GM21529 (cell line): Measurements from ENCODE around the gene TNFAIP6.
A peak's percentile ranks its signal among the peaks of the same experiment; 100 is the strongest.

Experiments
- ATAC-seq: cut with Tn5 transposase; IDR thresholded peaks from one replicate; pipeline ENCODE4 v1.9.1; 2021; ENCODE audit not compliant: unreplicated experiment

TNFAIP6 gene

DNA sequence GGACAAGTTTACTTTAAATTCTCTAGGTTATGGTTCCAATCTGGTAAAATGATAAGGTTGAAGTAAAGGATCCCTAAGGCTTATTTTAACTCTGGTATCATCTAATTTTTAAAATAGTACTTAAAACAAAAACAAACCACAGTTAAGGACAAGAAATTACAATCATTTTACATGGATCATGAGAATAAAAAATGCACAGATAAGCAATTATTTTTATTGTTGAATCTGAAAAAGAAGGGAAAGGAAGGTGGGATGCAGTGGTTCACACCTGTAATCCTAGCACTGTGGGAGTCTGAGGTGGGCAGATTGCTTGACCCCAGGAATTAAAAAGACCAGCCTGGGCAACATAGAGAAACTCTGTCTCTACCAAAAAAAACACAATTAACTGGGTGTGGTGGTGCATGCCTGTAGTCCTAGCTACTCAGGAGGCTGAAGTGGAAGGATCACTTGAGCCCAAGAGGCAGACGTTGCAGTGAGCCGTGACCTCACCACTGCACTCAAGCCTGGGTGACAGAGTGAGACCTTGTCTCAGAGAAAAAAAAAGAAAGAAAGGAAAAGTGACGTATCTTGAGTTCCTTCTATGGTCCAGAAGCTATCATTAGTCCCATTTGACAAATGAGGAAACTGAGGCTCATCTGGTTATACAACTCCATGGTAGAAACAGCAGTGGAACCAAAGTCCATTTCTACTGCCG, 2.5 kb downstream of the TNFAIP6 start:
- no peak for ATAC-seq

DNA sequence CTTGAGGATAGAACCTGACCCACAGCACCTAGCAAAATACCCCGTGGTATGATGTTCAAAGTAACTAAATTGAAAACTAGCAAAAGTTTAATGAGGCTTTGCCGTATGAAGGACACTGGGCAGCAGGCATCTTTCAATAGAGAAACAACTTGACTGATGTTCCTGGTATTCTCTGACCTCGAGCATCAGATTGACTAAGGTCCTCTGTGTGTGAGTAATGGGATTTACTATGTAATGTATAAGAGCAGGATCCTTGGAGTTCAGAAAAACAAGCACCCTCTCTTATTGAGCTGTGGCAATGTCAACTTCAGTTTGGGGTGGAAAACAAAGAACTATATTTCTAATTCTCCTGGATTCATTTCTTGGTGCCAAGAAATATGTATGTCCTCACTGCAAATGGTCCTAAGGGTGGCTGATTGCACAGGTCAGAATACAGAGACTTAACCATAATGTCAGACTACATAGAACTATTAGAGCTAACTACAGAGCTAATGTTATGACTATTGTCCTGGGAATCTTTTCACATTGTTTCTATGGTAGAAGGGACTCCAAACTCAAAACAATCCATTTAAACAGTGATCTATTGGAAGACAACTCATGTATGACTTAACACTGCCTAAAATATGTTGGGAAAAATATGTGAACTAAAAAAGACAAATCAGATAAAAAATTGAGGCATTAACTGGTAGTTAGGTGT, 4.4 kb downstream of the TNFAIP6 start:
- no peak for ATAC-seq

DNA sequence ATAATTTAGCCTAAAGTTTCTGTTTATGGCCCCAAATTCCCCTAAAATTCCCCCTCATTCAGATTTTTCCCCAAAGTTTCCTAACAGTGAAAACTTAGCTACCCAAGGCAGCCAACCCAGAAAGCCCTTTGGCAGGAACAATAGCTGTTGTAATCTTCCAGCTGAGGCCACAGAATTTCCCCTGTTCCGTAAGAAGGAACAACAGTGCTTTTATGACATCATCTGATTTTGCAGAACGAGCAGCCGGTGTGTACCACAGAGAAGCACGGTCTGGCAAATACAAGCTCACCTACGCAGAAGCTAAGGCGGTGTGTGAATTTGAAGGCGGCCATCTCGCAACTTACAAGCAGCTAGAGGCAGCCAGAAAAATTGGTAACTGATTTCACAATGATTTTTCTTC, 6.3 kb downstream of the TNFAIP6 start:
- peak; percentile 88 for ATAC-seq

DNA sequence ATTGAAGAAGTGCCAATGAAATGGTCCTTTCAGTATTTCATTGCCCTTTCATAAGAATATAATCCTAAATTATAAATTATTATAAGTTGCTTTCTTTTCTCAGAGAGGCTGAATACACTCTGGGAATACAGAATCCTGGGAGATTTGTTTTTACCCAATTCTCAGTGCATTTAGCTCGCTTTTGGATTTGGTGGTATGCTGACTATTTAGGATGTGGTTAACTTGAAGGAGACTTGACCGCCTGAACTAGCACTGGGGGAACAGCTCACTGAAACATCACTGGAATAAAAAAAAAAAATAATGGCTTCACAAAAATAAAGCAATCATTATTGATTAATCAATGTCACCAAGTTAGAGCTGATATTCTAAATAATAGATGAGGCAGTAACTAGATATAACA, 10.2 kb downstream of the TNFAIP6 start:
- no peak for ATAC-seq

DNA sequence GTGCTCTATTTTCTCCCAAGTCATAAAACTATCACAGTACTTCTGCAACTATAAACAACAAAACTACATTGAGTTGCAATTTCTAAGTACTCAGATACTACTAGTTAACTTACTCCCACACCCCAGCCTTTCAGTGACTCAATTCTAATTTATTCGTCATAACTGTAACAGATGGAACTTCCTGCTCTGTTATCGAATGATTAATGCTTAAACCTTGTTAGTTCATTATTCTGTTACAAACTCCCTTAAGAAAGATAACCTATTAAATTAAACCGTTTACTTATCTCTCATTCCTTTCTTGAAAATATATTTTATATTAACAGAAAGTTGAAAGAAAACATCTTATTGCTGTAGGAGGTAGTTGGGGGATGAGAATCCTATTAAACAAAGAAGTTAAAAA, 17.0 kb downstream of the TNFAIP6 start:
- peak; percentile 97 for ATAC-seq

DNA sequence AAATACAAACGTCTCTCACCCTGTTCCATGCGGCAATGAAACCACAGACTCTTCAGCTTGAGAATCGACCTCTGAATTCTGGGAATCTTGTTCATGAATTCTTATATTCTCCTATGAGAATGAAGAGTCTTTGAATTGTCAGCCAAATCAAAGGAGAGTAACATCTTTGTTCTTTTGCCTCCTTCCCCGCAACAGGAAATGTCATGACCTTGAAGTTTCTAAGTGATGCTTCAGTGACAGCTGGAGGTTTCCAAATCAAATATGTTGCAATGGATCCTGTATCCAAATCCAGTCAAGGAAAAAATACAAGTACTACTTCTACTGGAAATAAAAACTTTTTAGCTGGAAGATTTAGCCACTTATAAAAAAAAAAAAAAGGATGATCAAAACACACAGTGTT, 21.8 kb downstream of the TNFAIP6 start:
- ATAC-seq, result no peak

DNA sequence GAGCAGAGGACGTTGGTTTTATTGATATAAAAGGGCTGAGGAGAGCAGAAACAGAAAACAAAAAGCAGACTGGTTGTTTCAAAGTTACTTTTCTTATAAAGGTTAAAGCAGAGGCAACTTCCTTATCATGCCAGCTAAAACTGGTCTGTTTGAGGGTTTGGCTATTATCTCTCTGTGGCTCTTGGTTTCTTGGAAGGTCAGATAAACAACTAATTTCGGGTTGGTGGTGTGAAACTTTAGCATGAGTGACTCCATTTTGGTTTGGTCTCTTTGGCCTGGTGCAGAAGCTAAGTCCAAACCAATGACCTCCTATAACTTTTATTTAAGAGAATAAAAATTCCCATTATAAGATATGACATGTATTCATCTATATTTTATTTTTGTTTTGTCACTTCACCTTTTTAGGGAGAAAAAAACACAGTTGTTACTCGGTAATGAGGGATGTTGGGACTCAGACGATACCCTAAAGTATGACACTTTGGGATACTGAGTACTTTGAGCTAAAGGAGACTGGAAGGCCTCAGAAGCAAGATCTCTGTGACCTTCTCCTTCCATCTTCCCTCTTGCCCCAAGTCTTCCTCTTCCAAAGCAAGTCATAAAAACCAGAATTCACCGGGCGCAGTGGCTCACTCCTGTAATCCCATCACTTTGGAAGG, 23.3 kb downstream of the TNFAIP6 start:
- ATAC-seq, result no peak

DNA sequence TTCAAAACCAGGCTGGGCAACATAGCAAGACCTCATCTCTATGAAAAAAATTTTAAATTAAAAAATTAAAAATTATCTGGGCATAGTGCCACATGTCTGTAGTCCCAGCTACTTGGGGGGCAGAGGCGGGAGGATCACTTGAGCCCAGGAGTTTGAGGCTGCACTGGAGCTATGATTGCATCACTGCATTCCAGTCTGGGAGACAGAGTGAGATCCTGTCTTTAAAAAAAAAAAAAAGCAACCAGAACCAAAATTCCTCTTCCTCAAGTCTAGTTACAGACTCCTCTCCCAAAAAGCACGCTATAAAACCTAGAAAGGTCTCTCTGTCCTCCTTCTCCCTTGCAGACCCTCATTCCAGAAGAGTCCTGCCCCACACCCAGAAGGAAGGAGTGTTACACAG, 23.9 kb downstream of the TNFAIP6 start:
- ATAC-seq, result no peak

DNA sequence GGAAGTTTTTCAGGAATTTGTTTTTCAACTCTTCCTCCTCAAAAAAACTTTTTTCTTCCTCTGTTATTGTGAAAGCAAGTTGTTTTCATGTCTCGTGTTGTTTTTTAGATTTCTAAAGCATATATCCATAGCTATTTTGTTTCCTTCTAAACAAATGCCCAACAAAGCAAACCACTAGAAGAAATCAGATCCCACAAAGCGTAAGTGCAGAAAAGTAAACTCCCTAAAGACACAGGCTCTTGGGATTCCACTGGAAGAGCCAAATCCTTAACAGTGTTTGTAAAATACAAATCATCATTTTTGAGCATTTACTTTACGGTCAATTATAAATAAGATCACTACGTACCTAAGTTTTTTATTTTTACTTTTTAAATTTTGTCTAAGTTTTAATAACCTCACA, 30.6 kb downstream of the TNFAIP6 start:
- ATAC-seq, result no peak

DNA sequence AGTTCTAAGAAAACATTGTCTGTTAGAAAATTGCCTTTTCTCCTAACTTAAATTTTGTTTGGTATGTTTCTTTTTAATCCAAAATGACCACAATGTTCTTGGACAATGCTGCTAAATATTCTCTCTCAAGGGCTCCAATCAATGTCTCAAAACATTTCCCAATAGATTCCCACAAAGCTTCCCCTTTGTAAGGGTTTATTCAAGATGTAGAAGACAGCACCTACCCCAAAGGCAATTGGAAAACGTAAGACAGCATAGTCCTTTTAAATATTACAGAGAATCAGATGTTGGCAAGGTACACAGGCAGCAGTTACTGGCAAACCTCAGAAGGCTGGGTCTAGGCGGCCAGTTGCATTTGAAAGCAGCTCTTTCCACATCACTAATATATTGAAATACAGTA, 34.0 kb downstream of the TNFAIP6 start:
- no peak for ATAC-seq

DNA sequence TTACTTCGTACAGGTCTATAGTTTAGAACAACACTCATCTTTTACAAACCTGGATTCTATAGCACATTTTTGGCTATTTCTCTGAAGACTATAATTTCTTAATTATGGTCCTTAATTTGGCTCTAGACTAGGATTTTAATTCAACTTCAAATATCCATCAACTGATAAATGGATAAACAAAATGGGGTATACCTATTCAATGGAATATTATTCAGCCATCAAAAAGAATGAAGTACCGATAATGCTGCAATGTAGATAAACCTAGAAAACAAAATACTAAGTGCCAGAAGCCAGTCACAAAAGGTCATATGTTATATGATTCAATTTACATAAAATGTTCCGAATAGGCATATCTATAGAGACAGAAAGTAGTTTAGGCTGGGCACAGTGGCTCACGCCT, 37.1 kb downstream of the TNFAIP6 start:
- no peak for ATAC-seq

DNA sequence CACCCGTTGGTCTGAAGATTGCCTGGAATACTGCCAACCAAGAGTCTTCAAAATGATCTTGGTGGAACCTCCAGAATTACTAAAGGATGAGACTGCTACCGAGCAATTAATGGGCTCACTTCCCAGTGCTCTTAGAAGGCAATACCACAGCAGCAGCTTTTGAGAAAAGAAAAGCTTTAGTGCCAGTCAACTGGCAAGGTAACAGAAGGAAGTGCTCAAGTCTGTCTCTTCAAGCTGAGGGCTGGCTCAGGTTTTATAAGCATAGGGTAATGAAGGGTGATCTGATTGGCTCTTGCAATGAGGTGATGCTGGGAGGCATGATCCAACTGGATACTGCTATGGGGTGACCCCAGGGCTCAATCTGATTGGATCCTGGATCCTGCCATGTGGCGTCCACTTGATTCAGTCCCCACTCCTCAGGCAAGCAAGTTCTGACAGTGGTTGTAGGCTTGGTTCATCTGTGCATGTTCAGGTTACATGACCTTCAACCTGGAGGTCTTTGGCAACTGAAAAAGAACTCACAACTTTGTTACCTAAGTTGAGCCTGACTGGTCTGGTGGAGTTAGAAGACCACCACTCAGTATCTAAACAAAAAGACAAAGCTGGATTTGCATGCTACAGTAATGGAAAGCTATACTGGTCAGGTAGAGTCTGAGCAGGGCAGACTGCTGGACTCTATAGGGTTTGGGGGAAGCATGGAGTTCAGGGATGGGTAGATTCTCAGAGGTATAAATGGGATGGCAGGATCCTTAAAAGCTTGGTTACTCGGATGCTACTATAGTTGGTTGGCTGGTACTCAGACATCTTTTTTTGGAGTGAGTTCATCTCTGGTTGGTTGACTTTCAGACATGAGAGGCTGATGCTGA, 38.4 kb downstream of the TNFAIP6 start:
- no peak for ATAC-seq

DNA sequence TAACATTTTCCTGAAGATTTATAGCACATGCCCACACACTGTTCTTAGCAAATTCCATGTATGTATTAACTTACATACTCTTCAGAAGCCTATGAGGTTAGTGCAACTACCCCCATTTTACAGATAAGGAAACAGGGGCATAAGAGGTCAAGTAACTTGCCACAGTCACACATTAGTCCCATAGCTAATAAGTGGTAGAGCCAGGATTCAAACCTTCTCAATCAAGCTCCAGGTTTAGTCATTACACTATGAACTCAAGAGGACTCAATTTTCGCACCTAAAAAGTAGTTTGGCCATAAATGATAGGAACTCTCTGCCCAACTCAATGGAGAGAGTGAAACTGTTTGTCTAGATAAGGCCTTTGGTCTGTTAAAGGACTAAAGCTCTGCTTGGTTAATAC, 42.6 kb downstream of the TNFAIP6 start:
- no peak for ATAC-seq

DNA sequence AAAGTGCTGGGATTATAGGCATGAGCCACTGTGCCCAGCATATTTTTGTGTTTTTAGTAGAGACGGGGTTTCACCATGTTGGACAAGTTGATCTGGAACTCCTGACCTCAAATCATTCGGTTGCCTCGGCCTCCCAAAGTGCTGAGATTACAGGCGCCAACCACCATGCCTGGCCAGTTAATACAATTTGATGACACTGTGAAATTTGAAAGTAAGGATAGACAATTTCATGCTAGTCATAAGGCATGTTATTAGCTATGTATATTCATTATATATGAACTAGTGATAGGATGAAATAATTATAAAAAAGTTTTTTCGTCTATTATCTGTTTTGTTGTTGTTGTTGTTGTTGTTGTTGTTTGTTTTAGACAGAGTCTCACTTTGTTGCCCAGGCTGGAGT, 43.8 kb downstream of the TNFAIP6 start:
- ATAC-seq, result no peak

DNA sequence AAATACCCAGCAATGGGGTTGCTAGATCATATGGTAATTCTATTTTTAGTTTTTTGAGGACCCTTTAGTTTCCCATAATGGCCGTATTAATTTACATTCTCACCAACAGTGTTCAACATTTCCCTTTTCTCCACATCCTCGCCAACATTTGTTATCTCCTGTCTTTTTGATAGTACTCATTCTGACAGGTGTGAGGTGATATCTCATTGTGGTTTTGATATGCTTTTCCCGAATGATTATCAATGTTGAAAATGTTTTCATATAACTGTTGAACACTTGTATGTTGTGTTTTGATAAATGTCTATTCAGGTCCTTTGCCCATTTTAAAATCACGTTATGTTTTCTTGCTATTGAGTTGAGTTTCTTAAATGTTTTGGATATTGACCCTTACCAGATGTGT, 46.5 kb downstream of the TNFAIP6 start:
- ATAC-seq, result no peak

DNA sequence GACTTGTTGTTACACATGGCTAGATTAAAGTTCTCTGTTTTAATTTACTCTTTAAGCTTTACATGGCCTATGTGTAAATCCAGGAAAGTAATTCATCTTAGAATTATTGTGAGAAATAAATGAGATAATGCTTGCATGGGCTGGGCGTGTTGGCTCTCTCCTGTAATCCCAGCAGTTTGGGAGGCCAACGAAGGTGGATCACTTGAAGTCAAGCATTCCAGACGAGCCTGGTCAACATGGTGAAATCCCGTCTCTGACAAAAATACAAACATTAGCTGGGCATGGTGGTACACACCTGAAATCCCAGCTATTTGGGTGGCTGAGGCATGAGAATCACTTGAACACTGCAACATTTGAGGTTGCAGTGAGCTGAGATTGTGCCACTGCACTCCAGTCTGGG, 48.0 kb downstream of the TNFAIP6 start:
- ATAC-seq, result no peak

DNA sequence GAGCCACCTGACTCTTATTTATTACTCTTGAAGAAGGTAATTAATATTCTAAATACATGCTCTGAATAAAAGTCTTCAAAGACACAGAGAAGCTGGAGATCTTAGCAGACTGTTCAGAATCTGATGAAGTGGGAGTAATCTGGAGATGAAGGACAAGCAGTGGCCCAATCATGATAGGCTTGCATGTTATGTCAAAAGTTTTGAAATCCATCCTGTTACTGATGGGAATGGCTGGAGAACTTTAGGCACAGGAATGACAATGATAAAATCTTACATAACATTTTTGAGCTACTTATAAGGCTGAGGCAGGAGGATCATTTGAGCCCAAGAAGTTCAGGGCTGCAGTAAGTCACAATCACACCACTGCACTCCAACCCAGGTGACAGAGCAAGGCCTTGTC, 49.9 kb downstream of the TNFAIP6 start:
- ATAC-seq, result no peak

DNA sequence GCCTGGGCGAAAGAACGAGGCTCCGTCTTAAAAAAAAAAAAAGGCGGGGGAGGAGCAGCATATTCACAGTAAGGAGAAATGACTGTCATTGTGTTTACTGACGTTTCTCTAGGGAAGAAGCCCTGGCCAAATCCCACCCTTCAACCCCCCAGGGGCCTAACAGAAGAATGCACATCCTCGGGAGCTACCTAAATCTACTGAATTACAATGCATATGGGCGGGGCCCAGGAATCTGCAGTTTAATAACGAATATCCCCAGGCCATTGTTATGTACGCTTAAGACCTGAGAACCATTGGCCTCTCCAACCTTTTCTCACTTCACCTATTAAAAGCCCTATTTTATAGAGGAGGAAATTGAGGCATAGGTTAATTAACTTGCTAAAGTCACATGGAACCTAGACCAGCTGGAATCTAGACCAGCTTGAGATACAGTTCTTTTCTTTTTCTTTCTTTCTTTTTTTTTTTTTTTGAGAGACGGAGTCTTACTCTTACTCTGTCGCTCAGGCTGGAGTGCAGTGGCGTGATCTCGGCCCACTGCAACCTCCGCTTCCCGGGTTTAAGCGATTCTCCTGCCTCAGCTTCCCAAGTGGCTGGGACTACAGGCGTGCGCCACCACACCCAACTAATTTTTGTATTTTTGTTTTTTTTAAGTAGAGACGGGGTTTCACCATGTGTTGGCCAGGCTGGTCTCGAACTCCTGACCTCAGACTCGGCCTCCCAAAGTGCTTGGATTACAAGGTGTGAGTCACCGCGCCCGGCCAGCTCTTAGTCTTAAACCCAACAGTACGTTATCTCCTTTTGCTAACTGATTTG, 51.6 kb downstream of the TNFAIP6 start:
- no peak for ATAC-seq

DNA sequence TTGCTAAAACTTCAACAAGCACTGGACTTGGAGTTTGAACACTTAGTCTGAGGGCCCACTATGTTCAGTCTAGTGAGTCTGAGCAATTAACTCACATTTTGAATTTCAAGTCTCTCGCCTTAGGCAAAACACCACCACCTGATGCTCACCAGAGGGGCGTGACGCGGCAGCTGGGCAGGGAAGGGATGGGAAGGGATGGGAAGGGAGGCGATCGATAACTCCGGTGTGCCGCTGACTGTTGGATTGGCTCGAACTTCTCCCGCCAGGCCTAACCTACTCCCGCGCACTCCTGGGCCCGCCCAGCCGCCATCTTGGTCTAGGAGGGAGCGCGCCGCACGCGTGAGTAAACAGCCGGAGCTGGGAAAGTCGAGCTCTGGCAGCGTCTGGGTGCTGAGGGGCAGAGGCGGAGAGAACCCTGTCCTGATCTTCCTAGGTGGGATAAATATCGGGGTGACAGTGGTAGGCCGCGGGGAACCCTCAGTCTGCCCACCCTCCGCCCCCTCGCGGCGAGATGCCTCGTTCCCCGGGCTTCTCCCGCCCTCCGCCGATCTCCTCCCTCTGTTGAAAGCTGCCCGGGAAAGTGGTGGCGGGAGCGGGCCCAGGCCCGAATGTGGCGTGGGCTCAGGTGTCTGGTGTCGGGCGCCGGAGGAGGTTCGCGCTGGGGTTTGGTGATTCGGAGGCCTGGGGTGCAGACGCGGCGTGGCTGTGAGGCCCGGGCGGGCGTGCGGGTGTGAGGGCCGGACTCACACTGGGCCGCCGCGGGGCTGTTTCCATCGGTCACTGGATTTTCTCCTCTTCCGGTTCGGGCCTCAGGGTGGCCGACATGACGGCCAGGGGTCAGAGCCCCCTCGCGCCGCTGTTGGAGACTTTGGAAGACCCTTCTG, 52.5 kb downstream of the TNFAIP6 start, which contains the start of gene RIF1:
RIF1 (plus strand) TSS at position 302 of the 884 bp plus-strand sequence; CDS start at position 824, 522 bp downstream.
- ATAC-seq, result peak; percentile 93

DNA sequence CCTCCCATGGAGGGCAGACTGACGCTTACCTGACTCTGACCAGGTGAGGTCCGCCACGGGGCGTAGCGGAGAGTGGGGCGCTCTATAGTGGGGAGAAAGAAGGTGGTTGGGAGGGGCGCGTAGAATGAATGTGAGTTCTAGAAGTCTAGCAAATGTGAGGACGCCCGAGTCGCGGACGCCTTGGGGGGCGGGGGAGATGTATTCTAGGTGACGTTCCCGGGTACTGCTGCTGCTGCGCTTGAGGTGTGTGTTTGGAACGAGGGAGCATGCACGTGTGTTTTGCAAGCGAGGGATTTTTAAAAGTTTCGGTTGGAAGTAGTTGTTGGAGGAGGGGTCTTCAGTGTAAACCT, 53.1 kb downstream of the TNFAIP6 start:
- ATAC-seq, result peak; percentile 36
